Femur (tissue), 1 donor: ENCODE measurements around the gene BLOC1S6.

Experiments
- DNase-seq: peaks from one replicate; pipeline ENCODE4 v3.0.0-alpha.2; 2017

BLOC1S6 gene, protein sequence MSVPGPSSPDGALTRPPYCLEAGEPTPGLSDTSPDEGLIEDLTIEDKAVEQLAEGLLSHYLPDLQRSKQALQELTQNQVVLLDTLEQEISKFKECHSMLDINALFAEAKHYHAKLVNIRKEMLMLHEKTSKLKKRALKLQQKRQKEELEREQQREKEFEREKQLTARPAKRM

DNA sequence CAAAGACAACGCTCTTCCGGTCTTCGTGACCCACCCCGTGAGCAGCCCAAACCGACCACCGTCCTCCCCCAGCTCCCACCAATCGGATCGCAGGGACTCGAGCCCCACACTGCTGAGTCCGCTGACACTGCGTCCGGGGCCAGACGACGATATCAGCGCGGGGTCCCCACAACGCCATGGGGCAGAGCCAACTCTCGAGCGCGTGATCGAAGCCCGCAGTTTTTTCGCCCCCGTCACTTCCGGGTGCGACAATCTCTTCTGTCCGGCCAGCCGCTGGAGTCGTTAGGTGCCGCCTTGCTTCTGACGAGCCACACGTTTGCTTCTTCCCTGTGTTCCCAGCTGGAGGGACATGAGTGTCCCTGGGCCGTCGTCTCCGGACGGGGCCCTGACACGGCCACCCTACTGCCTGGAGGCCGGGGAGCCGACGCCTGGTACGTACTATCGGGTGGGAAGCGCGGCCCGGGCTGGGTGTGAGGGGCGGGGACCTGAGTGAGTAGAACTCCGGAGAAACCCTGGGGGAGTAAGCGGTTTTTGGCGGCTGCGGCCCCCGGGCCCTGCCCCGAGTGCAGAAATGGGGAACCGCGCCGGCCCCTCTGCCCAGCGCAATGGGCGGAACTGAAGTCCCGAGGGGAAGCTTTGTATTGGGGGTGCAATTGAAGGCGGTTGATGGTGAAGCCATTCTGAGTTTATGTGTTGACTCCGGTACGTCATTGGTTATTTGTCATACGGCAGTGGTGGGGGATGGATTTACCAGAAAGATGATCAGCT, at the start of gene BLOC1S6:
Gene BLOC1S6 (plus strand): TSS at position 285 of the 768 bp plus-strand sequence. CDS start 65 bp downstream, at position 350.
- peak; percentile 96 for DNase-seq

DNA sequence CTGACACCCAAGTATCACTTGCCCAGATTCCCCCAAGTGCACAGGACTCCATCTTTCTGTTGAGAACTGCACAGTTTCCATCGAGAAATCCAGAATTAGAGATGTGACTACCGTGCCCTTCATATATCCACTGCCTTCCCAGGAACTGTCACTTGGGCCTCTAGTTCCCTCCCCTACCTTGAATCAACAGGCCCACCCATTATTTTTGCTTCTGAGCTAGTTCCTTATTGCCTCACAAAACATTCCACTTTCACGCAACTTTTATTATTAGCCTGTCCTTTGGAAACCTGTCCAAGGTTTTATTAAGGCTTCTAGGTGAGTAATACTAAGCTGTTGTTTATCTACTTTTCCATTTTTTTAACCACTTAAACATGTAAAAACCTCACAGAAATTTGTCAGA, 47.5 kb upstream of the BLOC1S6 start:
- DNase-seq: no peak

DNA sequence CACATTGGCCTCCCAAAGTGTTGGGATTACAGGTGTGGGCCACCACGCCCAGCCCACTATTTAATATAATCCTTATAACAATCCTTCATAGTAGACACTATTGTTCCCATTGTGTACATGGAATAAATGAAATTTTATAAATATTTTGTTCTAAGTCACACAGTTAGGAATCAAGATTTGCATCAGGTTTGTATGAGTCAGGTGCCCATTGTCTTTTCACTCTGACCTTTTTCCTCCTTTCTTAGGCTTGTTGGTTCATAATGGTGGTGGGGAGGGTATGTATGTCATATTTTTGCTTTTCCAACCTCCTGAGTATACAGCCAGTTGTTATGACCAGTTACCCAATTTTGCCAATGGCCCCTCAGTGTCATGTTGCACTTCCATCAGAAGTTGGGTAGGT, 46.6 kb upstream of the BLOC1S6 start:
- DNase-seq: no peak

DNA sequence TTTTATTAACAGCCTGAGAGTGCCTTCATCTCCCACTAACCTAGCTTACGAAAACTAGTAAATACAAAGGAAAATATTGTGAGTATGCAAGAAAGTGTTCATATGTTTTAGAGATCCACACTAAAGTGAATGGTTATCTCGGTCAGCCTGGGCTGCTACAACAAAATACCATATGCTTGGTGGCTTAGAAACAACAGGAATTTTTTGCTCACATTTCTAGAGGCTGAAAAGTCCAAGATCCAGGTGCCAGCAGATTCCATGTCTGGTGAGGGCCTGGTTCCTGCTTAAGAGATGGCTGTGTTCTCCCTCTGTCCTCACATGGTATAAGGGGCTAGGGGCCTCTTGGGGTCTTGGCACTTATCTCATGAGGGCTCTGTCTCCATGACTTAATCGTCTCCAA, 44.1 kb upstream of the BLOC1S6 start:
- no peak for DNase-seq

DNA sequence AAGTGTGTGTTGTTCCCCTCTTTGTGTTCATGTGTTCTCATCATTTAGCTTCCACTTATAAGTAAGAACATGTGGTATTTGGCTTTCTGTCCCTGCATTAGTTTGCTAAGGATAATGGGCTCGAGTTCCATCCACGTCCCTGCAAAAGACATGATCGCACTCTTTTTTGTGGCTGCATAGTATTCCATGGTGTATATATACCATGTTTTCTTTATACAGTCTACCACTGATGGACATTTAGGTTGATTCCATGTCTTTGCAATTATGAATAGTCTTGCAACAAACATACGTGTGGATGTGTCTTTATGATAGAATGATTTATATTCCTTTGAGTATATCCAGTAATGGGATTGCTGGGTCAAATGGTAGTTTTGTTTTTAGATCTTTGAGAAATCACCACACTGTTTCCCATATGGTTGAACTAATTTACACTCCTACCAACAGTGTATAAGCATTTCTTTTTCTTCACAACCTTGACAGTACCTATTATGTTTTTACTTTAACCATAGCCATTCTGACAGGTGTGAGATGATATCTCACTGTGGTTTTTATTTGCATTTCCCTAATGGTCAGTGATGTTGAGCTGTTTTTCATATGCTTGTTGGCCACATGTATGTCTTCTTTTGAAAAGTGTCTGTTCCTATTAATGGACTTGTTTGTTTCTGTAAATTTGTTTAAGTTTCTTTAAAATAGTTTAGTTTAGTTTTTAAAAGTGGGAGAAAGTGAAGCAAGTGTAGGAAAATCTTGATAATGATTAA, 42.7 kb upstream of the BLOC1S6 start:
- DNase-seq: no peak

DNA sequence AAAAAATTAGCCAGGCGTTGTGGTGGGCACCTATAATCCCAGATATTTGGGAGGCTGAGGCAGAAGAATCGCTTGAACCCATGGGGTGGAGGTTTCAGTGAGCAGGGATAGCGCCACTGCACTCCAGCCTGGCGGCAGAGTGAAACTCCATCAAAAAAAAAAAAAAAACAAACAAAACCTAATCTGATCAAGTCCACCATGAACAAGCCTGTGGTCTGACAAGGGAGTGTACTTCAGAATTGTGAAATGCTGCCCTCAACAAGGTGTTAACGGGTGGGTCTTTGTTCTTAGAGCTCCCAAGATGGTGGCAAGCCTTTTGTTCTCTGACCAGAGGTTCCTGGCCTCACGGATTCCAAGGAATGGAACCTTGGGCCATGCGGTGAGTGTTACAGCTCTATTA, 40.4 kb upstream of the BLOC1S6 start:
- no peak for DNase-seq

DNA sequence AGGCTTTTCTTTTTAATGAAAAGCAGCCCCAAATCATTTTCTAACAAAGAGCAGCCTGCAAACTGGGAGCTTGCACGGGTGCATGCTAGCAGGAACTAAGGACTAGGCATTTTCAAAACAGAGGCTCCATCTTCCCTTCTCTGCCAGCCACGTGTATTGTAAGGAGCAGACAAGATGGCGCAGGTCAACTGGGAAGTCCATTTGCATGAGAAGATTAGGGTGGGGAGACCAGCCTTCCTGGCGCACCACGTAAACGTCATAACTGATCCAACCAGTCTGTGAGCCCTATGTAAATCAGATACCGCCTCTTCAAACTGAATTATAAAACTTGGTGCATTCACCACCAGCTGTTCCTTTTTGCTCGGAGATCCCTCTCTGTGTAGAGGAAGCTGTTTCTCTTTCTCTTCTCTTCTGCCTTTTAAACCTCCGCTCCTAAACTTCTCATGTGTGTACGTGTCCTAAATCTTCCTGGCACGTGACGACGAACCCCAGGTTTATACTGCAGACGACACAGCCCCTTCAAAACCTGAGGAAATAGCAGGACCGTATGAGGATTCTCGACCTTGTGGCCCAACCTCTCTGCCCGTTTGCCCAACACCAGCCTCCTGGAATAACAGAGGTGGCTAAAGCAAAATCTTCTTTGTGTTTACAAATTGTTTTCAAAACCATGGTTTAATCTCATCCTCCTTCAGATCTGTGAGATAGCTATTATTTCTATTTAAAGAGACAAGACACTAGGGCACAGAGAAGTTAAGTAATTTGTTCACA, 38.2 kb upstream of the BLOC1S6 start:
- no peak for DNase-seq

DNA sequence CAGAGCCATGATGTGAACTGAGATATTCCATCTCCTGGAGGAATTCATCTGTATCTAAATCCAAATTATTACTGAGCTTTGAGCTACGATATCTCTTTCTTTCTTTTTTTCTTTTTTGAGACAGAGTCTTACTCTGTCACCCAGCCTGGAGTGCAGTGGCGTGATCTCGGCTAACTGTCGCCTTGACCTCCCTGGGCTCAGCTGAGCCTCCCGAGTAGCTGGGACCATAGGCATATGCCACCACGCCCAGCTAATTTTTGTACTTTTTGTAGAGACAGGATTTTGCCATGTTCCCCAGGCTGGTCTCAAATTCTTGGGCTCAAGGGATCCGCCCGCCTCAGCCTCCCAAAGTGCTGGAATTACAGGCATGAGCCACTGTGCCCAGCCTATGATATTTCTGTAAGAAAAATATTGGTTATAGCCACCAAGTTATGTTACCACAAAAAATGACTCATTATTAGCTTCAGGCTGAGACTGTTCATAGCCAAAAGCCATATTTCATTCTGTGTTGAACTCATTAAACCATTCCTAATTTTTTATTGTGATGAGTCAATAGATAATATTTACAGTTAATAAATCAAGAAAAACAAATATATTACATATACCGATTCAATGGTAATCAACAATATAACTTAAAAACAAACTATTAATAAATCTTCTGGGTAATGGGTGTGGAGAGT, 37.5 kb upstream of the BLOC1S6 start:
- no peak for DNase-seq

DNA sequence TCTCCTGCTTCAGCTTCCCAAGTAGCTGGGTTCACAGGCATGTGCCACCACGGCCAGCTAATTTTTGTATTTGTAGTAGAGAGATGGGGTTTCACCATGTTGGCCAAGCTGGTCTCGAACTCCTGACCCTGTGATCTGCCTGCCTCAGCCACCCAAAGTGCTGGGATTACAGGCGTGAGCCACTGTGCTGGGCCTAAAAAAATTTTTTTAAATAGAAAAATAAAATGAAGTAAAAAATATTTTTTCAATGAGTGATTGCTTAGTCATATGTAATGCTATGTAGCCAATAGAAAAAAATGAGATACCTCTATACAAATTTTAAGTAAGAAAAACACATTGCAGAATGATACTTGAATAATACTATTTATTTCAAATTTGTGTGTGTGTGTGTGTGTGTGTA, 36.7 kb upstream of the BLOC1S6 start:
- DNase-seq: no peak

DNA sequence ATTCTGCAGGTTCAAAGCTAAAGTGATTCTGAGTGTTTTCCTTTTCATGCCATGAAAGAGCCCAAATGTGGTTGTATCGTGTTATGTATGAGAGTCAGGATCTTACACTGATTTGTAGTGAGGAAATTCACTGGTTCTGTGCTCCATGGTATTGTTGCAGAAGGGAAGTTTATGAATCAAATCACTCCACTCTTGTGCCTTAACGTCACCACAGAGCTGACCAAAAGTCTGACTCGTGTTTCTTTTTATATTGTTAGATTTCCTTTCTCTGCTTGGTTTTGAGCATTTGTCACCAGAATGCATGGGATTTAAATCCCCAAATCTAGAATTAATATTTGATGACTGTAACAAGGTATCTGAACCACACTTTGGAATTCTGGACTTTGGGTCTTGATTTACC, 35.5 kb upstream of the BLOC1S6 start:
- no peak for DNase-seq

DNA sequence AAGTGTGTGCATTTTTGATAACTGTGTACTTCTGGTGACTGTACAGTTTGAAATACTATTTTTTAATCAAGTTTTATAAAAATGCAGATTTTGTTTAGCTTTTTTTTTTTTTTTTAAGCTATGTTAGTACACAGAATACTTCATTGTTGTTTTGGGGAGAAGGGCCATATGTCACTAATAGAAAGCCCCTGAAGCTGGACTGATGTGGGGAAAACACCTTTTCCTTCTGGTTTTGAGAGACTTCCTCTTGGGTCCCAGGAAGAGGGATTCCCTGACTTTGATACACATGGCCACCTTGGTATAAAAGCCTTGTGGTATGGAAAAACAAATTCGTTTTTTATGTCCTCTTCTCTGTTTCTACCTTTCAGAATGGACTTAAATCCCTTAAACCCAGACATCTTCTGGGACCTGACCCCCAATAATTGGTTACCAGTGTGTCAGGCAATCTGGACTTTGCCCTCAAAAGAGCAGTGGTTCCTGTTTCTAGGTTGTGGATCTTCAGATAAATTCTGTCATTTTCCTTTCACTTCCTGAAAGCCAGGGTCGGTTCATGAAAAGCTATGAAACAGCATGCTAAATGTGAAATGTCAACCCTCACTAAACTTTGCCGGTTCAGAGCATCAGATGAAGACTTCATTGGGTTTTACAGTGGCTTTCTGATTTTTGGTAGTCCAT, 31.1 kb upstream of the BLOC1S6 start:
- DNase-seq: no peak

DNA sequence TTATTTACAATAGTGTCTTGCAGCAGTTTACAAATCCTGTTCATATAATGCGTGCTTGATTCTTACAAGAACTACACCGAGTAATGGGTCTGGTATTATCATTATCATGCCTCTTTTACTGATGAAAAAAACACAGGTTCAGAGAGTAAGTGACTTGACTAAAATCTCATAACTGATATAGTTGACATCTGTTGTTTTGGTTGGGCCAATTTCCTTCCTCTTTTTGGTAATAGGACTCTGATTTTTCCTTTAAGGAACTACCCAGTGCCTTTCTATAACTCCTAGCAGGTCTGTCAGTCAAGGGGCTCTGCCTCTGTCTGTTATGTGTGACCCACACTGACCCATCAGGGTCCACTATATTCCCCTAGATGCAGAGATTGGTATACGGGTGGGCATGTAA, 14.6 kb upstream of the BLOC1S6 start:
- no peak for DNase-seq

DNA sequence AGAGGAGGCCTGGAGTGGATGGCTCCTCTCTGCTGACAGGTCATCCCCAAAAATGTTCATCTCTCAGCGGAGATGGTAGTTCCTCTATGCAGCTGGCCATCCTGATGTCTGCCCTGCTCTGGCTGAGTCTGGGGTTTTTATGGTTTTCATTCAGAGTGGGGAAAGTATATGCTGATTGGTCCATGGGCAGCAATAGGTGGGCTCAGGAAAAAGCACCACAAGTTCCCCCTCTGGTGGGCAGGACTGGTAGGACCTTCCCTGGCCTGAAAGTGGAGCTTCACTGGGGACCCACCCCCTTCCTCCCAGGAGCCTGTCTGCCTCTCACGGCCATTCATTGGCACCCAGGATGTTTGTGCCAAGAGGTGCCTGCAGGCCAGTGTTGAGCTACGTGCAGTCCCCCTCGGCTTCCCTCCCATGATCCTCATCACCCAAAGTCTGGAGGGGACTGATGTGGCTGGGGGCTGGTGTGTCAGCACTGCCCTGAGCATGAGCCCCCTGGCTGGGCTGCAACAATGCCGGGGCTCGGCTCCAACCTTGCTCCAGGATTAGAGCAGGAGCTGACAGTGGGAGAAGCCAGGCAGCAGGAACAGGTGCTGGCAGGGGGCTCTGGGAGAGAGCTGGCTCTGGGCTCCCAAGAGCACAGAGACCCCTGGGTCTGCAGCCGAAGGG, 13.1 kb upstream of the BLOC1S6 start:
- no peak for DNase-seq

DNA sequence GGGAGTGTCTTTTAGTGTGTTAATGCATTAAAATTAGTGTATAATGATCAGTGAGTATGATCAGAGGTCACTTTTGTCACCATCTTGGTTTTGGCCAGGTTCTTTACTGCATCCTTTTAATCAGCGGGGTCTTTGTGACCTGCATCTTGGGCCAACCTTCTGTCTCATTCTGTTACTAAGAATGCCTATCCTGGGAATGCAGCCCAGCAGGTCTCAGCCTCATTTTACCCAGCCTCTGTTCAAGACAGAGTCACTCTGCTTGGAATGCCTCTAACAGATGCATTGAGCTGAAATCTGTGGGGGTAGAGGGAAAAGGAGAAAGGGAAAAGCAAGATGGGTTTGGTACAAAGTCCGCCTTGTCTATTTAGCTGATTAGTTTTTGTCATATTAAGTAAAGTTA, 5.3 kb upstream of the BLOC1S6 start:
- no peak for DNase-seq

DNA sequence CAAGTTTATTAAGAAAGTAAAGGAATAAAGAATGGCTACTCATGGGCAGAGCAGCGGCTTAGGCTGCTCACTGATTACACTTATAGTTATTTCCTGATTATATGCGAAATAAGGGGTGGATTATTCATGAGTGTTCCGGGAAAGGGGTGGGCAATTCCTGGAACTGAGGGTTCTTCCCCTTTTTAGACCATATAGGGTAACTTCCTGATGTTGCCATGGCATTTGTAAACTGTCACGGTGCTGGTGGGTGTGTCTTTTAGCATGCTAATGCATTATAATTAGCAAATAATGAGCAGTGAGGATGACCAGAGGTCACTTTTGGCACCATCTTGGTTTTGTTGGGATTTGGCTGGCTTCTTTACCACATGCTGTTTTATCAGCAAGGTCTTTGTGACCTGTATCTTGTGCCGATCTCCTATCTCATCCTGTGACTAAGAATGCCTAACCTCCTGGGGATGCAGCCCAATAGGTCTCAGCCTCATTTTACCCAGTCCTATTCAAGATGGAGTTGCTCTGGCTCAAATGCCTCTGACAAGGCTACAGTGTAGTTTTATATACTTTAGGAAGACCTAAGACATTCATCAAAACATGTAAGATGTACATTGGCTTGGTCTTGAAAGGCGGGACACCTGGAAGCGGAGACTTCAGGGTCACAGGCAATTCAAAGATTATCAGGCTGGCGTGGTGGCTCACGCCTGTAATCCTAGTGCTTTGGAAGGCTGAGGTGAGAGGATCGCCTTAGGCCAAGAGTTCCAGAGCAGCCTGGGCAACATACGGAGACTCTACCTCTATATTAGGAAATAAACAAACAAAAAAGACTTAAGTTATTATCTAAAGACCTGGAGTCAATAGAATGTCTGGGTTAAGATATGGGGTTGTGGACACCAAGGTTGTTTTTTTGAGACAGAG, 3.2 kb upstream of the BLOC1S6 start:
- DNase-seq: no peak

DNA sequence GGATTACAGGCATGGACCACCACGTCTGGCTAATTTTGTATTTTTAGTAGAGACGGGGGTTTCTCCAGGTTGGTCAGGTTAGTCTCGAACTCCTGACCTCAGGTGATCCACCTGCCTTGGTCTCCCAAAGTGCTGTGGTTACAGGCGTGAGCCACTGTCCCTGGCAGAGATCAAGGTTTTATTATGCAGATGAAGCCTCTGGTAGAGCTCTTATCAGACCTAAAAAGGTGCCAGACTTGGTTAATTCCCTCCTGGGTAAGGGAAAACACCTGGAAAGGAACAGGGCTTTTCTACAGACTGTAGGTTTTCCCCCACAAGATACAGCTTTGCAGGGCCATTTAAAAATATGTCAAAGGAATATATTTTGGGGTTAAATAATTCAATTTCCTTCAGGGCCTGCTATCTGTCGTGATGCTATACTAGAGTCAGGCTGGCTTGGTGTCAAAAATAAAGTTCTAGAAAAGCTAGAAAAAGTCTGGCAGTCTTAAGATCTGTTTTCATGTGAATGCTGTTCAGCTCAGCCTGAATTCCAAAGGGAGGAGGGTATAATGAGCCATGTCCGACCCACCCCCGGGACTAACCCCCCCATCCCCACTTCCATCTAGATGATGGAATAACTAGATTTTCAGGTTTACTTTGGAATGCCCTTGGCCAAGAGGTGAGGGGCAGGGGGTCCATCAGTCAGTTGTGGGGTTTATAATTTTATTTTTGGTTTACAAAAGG, 1.9 kb upstream of the BLOC1S6 start:
- no peak for DNase-seq

DNA sequence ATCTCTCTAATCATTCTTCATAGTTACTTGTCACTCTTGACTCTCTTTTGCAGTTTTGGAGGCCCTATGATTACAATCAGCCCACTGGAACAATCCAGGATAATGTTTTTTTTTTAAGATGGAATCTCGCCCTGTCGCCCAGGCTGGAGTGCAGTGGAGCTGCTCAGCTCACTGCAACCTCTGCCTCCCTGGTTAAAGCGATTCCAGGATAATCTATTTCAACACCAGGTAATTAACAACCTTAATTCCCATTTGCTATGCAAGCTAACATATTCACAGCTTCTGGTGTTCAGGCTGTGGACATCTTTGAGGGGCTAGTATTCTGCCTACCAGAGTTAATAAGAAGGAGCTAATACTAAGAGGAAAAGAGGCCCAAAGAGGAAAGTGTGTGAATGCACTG, 1.1 kb upstream of the BLOC1S6 start:
- no peak for DNase-seq

DNA sequence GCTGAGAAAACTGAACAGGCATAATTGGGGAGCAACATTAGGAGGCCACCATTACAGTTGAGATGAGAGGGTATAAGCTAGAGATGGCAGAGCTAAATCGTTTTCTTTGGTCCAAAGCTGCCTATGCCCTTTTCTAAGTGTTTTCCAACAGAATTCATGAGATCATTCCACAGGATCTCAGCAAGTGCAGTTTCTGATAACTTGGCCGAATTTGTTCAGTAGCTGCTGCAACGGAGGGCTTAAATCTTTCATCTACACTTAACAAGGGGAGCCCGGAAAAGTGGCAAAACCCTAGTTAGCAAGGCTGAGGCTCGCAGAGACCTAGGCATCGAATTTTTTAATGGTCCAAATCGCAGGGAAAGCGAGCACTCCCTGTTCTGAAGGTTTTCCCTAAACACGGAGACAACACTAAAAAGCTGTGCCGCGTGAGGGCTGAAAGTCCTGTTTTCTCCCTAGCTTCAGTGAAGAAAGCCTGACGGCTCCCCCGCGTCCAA, 531 bp upstream of the BLOC1S6 start:
- no peak for DNase-seq

DNA sequence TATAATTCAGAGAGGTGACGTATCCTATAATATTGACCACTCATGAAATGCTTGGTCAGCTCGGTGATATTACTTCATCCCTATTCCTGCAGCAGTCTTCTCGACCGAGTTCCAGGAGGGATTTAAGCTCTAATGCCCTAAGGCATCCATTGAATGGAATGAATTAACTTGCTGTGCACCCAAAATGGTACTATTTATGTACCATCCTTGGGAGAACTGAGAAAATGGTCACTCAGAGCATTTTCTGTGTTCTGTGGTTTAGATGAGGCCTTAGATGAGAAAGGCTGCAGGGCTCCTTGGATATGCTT, 638 bp downstream of the BLOC1S6 start:
- DNase-seq: no peak
